ENCODE measurements around the gene TMEM38B.

TMEM38B gene, protein sequence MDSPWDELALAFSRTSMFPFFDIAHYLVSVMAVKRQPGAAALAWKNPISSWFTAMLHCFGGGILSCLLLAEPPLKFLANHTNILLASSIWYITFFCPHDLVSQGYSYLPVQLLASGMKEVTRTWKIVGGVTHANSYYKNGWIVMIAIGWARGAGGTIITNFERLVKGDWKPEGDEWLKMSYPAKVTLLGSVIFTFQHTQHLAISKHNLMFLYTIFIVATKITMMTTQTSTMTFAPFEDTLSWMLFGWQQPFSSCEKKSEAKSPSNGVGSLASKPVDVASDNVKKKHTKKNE

GRCh38 chr9:105694190-105694847 is at the start of gene TMEM38B:
TMEM38B (plus strand) TSS chr9:105694541; CDS start chr9:105694661, 120 bp downstream.
- DNase-seq, result peak; percentile 72 to 80

- DNase-seq, result no peak
Measured at GRCh38 chr9:105646879-105647594, 47.3 kb upstream of the TMEM38B start.

- DNase-seq, result no peak
Measured at GRCh38 chr9:105647595-105648349, 46.6 kb upstream of the TMEM38B start.

DNA sequence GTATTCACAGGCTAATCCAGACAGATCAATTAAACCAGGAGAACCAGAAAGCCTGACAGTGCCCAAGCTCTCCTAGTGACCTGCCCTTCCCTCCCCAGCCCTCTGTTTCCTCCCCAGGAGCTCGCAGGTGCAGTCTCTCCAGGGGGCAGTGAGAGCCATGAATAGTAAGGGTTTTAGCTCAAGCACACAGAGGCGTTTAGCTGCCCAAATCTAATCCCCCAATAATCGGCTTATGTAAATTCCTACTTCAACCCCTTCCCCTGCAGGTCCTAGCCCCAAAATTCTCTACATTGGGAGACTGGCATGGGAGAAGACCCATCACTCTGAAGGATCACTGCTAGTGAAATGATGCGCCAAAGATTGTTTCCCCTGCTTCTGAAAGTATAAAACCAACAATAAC is 42.5 kb upstream of the TMEM38B start:
- DNase-seq, result no peak

GRCh38 chr9:105656131-105656921 is 38.0 kb upstream of the TMEM38B start:
- DNase-seq, result no peak

GRCh38 chr9:105658351-105658750 is 36.0 kb upstream of the TMEM38B start:
- no peak for DNase-seq

- DNase-seq, result no peak
Measured at GRCh38 chr9:105661011-105661410, 33.3 kb upstream of the TMEM38B start.

- DNase-seq, result no peak
Measured at GRCh38 chr9:105662184-105663104, 31.9 kb upstream of the TMEM38B start, which contains the start of gene TAL2. TAL2 (plus strand) TSS chr9:105662457; CDS start chr9:105662497, 40 bp downstream.

DNA sequence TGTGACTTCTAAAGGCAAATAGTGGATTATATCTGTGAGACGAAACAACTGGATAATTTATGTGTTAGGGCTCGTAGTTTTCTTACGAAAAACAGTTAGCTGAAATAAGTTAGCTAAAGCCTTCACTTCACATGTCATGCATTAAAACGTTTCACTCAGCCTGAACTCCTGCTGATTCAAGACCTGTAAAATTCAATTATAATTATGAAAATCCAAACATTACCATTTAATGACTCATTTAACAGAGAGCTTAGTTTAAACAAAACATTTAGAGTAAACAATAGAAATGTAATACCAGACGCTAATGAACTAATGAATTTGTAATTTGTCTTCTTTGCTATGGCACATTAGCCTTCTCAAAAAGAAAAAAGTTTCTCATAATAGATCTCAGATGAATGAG is 30.4 kb upstream of the TMEM38B start:
- DNase-seq, result no peak

DNA sequence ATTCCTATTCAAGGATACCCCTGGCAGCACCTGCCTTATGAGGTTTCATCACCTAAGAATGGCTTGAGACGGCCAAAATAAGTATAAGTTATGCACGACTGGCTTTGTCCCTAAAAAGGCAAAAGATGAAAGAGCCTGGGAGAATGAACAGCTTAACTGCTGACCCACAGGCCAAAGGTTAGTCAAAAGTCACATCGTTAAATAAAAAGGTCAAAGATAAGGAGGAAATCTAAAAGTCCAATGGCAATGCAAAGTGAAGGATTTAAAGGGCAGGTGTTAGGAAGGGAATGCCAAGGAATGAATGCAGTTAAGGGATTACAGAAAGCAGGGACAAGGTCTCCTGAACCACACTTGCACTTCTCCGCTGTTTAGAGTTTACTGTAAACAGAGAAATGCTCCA is 26.5 kb upstream of the TMEM38B start:
- no peak for DNase-seq

GRCh38 chr9:105670315-105670714 is 24.0 kb upstream of the TMEM38B start:
- DNase-seq, result no peak

GRCh38 chr9:105670775-105671174 is 23.6 kb upstream of the TMEM38B start:
- DNase-seq, result no peak

DNA sequence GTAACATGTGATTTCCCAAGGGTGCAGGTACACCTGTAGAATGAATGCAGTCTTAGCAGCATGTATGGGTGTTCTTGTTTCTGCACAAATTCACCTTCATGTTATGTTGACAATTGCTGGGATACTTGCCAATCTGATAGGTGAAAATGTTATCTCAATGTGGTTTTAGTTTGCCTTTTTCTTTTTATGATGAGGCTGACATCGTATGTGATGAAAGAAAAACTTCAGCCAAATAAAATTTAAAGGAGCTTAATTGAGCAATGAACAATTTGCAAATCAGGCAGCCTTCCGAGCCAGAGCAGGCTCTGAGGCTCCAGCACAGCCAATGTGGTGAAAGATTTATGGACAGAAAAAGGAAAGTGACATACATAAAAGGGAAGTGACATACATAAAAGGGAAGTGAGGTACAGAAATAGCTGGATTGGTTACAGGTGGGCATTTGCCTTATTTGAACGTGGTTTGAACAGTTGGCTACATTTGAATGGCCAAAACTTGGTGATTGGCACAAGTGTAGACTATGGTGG is 21.6 kb upstream of the TMEM38B start:
- DNase-seq, result no peak

DNA sequence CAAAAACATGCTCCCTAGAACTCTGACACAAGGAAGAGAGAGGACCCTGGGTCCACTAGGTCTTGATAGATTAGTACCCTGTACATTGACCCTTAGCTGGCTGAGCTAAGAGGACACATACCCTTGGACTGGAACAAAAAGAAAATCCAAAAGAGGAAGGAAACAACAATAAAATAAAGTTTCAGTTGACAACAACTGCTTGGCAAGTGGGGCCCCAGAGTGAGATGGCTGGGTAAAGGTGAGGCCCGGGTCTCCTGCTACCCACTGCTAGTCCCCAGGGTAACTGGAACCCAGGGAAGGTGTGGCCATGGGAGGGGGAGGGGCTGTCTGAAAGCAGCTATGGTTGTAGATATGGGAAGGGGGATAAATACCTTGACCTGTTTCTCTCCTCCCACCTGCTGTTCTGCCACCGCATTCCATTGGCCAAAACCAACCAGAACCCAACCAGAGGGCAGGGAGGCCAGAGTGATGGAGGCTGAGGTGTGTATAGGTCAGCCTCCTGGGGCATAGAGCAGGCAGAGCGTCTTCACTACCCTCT is 20.4 kb upstream of the TMEM38B start:
- no peak for DNase-seq

DNA sequence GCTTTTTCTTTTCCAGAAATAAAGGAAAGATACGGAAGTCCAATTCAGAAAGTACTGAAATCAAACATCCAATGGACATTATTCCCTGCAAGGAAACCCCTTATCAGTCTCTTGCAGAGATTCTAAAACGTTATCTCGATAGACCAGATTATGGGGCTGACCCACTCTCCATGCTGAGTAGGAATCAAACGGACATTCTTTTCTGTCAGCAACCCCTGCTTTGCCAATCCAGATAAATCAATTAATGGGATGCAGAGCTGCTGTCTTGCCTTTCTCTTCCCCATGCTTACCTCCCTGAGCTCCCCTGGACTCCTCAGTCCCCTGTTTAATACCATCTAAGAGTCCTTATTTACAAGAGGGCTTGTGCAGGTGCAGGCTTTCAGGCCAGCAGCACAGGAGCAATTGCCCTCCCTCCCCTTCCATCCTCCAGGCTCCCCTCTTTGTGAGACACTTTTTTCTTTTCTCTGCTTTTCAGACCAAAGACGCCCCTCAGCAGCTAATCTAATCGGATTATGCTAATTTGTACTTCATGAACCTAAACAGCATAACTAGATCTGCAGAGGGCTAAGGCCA is 17.9 kb upstream of the TMEM38B start:
- DNase-seq, result no peak

- no peak for DNase-seq
Measured at GRCh38 chr9:105678163-105678562, 16.2 kb upstream of the TMEM38B start.

DNA sequence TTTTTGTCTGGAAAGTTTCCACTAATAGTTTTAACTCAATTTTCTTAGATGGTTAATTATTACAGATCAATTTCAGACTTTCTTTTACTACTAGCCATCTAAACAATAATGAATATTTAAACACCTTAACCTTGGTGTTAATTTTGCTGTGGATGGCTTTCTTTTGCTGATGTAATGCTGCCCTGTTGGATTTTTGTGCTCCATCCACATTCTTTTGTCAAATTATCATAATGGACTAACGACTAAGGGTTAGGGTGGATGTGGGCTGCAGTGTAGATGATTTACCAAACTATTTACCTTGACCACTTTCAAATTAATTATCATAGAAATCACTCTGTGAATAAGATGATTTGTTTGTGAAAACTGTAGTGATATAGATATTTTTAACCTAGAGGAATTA is 15.6 kb upstream of the TMEM38B start:
- DNase-seq, result no peak

DNA sequence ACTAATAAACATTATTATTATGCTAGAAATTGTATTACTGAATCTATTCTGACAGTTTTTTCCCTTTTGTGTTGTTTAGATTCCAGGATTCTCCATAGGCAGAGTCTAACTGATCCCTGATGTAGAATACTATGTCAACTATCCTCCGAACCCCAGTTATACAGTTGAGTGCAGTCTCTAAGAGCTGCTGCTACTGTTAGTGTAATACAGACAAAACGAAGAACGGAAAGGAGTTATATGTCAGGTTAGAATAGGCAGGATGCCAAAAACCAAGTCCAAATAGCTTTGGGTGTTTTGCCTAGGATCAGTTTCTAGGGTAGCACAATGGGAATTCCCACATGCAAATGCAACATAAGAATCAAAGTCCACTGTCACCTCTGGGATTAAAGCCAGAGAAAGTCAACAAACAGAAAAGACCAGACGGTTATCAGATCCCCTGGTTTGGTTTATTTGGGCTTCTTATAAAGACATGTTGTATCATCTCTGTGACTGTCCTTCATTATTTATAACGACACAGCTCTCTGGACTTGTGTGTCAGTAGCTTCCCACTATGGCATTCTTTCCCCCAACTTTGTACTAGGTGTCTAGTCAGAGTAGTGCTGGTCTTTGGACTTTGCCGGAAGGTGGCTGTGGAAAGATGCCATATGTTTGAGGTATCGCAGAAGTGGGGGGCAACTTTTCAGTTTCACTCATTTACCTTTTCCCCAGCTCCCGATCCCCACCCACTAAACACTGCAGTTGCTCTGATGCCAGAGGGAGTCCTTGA is 14.9 kb upstream of the TMEM38B start:
- DNase-seq, result no peak

- DNase-seq, result no peak
Measured at GRCh38 chr9:105681313-105681712, 13.0 kb upstream of the TMEM38B start.
